Loucy (cell line): ENCODE measurements around the gene DCUN1D2.

Experiments
- CTCF ChIP-seq: fragments of 200-600 bp; sonication (generic); conservative IDR thresholded peaks from 2 replicates; pipeline ENCODE4 v1.5.1; 2014; ENCODE audit warnings: mild to moderate bottlenecking, antibody characterized with exemption, low read length
- EZH2phosphoT487 ChIP-seq: fragments of 200-600 bp; IDR thresholded peaks from 2 replicates; pipeline ENCODE4 v1.6.1; 2018; ENCODE audit warnings: antibody characterized with exemption, mild to moderate bottlenecking, moderate library complexity, borderline replicate concordance

DNA sequence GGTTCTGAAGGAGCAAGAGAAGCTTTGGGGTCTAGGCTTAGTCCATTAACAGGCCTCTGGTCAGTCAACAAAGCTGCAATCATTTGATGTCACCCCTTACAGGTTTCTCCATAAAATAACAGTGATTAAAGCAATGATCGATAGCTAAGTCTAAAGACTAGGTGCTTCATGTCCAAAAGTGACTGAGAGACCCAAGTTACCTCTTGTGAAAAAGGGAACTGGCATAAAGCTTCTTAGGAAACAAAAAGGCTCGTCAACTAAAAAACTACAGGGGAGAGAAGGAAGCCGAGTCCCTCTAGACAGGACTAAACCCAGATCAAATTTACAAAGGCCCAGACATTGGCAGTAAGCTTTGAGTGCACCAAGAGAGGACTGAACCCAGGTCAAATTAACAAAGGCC, 2.2 kb downstream of the DCUN1D2 start:
- TF ChIP-seq CTCF (no peak), EZH2phosphoT487 (no peak)
